GM18517 (cell line): ENCODE measurements around the gene NLRP7.

Experiments
- ATAC-seq: cut with Tn5 transposase; IDR thresholded peaks from one replicate; pipeline ENCODE4 v1.9.1; 2021; ENCODE audit warnings: mild to moderate bottlenecking, moderate library complexity; ENCODE audit not compliant: unreplicated experiment

NLRP7 gene

DNA sequence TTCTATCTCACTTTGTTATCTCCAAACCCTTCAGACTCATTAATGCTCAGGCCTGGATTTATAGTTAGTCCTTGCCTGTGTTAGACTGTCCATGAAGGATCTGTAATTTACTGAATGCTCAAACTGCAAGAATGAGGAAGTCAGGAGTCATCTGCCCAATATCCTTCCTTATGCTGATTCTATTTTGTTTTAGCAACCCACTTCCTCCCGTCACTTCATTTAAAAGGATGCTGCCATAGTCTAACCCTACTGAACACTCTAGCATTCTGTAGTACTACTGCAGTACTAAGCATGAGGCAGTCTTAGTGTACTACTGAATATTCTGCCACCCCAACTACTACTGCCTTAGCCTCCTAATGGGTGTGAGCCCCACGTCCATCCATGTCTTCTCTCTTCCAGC, 71.8 kb downstream of the NLRP7 start:
- ATAC-seq: no peak

DNA sequence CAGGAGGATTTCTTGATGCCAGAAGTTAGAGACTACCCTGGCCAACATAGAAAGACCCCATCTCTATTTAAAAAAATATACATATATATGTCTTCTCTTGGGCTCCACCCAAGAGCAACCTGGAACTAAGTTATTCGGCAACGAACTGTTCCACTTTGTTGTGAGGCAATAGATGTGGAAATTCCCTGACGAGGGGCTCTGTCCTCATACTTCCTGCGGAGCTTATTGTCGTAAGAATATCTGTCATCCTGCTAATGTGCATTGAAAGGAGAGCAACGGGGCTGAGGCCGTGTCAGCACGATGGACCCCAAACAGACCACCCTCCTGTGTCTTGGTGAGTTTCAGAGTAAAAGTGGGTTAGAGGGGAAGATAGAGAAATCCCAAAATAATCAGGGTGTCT, 73.3 kb downstream of the NLRP7 start, which contains the start of gene FCAR:
Gene FCAR, plus strand, starts transcription at position 246 of the 400 bp plus-strand sequence. Its CDS starts 55 bp downstream, at position 301.
- no peak for ATAC-seq
